Measurements from ENCODE around the gene FAM149B1. TPM values are rescaled to one million over a fixed set of nuclear protein-coding genes. Genes with fewer than 3 reads are reported as not detected.

Gene FAM149B1
- total RNA-seq, 3 donors from 2014 or later (not counting 1 experiment from before 2014, with no cell fraction given): 12.7 to 17.6 (median 12.8) TPM

DNA sequence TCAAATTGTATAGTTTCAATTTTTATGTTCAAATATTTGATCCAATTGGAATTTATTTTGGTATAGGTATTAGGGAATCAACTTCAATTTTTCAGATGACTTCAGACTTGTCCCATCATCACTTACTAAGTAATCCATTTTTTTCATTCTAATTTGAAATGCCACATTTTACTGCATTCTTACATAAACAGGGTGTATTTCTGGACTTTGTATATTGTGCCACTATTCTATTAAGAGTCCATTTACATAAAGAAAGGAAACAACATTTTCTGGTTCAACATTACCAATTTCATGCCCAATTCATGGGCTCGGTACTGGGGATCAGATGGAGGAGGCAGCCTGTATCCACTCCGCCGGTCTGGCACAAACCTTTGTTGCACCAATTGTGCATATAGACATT lies 15.9 kb upstream of the FAM149B1 start:
- H3K9me3 ChIP-seq (ENCODE audit: control insufficient read depth, insufficient read depth, low read length): no peaks in the 10 kb centered on the region
- intact Hi-C loops (cut with micrococcal nuclease): no loop called here
- H3K27me3 Mint-ChIP-seq (ENCODE audit: low read depth in 2 of 2): no peaks in the 10 kb centered on the region
- H3K27ac ChIP-seq (ENCODE audit: low read length): no peak overlapping the region
- no peaks in the 10 kb centered on the region for H3K4me1 ChIP-seq (ENCODE audit: control insufficient read depth, insufficient read depth, low read length)
- no peaks in the 10 kb centered on the region for H3K9me3 Mint-ChIP-seq
- TF ChIP-seq, protein P1, sequence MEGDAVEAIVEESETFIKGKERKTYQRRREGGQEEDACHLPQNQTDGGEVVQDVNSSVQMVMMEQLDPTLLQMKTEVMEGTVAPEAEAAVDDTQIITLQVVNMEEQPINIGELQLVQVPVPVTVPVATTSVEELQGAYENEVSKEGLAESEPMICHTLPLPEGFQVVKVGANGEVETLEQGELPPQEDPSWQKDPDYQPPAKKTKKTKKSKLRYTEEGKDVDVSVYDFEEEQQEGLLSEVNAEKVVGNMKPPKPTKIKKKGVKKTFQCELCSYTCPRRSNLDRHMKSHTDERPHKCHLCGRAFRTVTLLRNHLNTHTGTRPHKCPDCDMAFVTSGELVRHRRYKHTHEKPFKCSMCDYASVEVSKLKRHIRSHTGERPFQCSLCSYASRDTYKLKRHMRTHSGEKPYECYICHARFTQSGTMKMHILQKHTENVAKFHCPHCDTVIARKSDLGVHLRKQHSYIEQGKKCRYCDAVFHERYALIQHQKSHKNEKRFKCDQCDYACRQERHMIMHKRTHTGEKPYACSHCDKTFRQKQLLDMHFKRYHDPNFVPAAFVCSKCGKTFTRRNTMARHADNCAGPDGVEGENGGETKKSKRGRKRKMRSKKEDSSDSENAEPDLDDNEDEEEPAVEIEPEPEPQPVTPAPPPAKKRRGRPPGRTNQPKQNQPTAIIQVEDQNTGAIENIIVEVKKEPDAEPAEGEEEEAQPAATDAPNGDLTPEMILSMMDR (IDR thresholded peaks at IDR 0.05): no peak
- H3K27ac Mint-ChIP-seq: peak overlapping the region in 1 of 2 donors; percentile 21
- 100% methylated on average over 3 of the region's 3 CpGs for WGBS (ENCODE audit: insufficient coverage)
- peaks cover 59% of the 10 kb centered on the region for H3K36me3 ChIP-seq (ENCODE audit: control insufficient read depth, insufficient read depth, low read length)
- peaks cover 8% of the 10 kb centered on the region for H3K36me3 Mint-ChIP-seq
- no peaks in the 10 kb centered on the region for H3K27me3 ChIP-seq (ENCODE audit: control insufficient read depth, insufficient read depth, low read length)
- no peak overlapping the region for H3K4me3 Mint-ChIP-seq
- ATAC-seq: no peak
- H3K4me1 Mint-ChIP-seq: no peaks in the 10 kb centered on the region
- no peak overlapping the region for H3K4me3 ChIP-seq (ENCODE audit: low read length)
- no peak for DNase-seq

DNA sequence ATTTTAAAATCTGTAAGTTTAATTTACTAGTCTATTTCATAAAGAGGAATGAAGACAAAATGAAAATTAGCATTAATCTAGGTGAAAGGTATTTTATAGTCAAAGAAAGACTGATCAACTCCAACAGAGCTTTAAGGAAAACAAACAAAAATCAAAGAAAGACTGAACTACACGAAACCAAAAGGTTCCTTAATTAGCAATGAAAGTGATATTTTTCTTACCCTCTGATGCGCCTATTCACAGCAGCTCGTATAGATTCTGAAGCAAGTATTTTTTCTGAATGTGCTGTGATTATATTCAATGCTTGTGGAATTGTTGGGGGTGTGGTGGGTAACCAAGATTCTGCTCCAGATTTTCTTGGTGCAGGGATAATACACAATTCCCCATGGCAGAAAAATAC lies 11.9 kb upstream of the FAM149B1 start:
- 95% methylated on average over 3 of the region's 3 CpGs for WGBS (ENCODE audit: insufficient coverage)
- Histone ChIP-seq H3K36me3 (ENCODE audit: control insufficient read depth, insufficient read depth, low read length) (peaks cover 48% of the 10 kb centered on the region), H3K27ac (ENCODE audit: low read length) (no peak overlapping the region), H3K4me1 (ENCODE audit: control insufficient read depth, insufficient read depth, low read length) (no peaks in the 10 kb centered on the region), H3K4me3 (ENCODE audit: low read length) (no peak overlapping the region), H3K27me3 (ENCODE audit: control insufficient read depth, insufficient read depth, low read length) (no peaks in the 10 kb centered on the region), H3K9me3 (ENCODE audit: control insufficient read depth, insufficient read depth, low read length) (no peaks in the 10 kb centered on the region)
- TF ChIP-seq, protein P1 (IDR thresholded peaks at IDR 0.05): no peak
- DNase-seq (no peak), ATAC-seq (no peak)
- Mint-ChIP-seq H3K4me1 (peaks cover 7 to 8% of the 10 kb centered on the region in 2 donors), H3K27ac (no peak overlapping the region), H3K27me3 (ENCODE audit: low read depth in 2 of 2) (no peaks in the 10 kb centered on the region), H3K36me3 (no peaks in the 10 kb centered on the region), H3K9me3 (no peaks in the 10 kb centered on the region), H3K4me3 (no peak overlapping the region)
- intact Hi-C loops (cut with micrococcal nuclease): no loop called here

DNA sequence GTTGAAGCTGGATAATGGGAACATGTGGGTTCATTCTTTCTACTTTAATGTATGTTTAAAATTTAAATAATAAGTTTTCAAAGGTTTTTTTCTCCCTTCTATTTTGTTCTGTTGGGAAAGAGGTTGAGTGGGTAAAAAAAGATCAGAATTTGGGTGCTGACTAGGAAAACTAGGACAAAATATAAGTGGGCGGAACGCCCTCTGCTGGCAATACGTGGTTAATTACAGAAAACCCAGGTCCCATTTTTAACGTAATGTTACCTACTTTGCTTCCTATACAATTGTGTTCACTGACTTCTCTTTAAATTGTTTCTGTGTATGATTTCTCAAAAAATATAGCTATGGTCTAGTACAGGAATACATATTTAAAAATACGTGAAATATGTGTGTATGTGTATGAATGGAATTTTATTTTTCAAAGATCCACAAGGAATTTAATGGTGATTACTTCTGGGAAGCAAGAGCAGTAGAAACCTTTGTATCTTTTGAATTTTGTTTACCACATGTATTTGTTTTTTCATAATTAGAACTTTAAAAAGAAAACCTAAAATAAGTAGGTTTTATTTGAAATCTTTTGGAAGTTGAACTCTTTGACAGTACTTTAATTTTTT lies 8.8 kb upstream of the FAM149B1 start:
- peaks cover 46% of the 10 kb centered on the region for H3K36me3 ChIP-seq (ENCODE audit: control insufficient read depth, insufficient read depth, low read length)
- no peak overlapping the region for H3K27ac ChIP-seq (ENCODE audit: low read length)
- no peak overlapping the region for H3K4me3 ChIP-seq (ENCODE audit: low read length)
- peak; percentile 67 to 81 (median 70) for ATAC-seq
- Mint-ChIP-seq H3K27me3 (ENCODE audit: low read depth in 2 of 2) (no peaks in the 10 kb centered on the region), H3K36me3 (no peaks in the 10 kb centered on the region), H3K4me1 (peaks cover 19 to 27% of the 10 kb centered on the region in 2 donors), H3K27ac (no peak overlapping the region), H3K9me3 (no peaks in the 10 kb centered on the region), H3K4me3 (no peak overlapping the region)
- 16% methylated on average over 3 of the region's 5 CpGs for WGBS (ENCODE audit: insufficient coverage)
- TF ChIP-seq, protein P1 (IDR thresholded peaks at IDR 0.05): peak; percentile 88
- intact Hi-C loops (cut with micrococcal nuclease): loop anchor here (2.0 kb wide), 2 partner anchors 62 to 794 kb away; partner anchors contain the start of gene P4HA1
- H3K4me1 ChIP-seq (ENCODE audit: control insufficient read depth, insufficient read depth, low read length): no peaks in the 10 kb centered on the region
- DNase-seq: peak; percentile 30 to 80
- no peaks in the 10 kb centered on the region for H3K27me3 ChIP-seq (ENCODE audit: control insufficient read depth, insufficient read depth, low read length)
- no peaks in the 10 kb centered on the region for H3K9me3 ChIP-seq (ENCODE audit: control insufficient read depth, insufficient read depth, low read length)

DNA sequence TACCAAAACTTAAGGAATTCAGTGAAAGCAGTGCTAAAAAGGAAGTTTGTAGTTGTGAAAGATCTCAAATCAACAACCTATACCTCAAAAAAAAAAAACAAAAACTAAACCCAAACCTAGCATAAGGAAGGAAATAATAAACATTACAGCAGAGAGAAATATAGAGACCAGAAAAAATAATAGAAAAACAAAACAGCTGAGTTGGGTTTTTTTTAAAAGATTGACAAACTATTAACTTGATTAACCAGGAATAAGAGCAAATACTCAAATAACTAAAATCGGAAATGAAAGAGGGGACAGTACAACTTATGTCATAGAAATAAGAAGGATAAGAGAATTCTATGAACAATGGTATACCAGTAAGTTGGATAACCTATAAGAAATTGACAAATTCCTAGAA lies 6.8 kb upstream of the FAM149B1 start:
- no peaks in the 10 kb centered on the region for H3K27me3 ChIP-seq (ENCODE audit: control insufficient read depth, insufficient read depth, low read length)
- peaks cover 37% of the 10 kb centered on the region for H3K36me3 ChIP-seq (ENCODE audit: control insufficient read depth, insufficient read depth, low read length)
- TF ChIP-seq, protein P1 (IDR thresholded peaks at IDR 0.05): no peak
- Mint-ChIP-seq H3K4me3 (no peak overlapping the region), H3K4me1 (peaks cover 30 to 36% of the 10 kb centered on the region in 2 donors), H3K27ac (peak overlapping the region in 1 of 2 donors; percentile 3), H3K36me3 (no peaks in the 10 kb centered on the region), H3K9me3 (no peaks in the 10 kb centered on the region), H3K27me3 (ENCODE audit: low read depth in 2 of 2) (no peaks in the 10 kb centered on the region)
- ATAC-seq (no peak), DNase-seq (no peak)
- H3K27ac ChIP-seq (ENCODE audit: low read length): no peak overlapping the region
- no peaks in the 10 kb centered on the region for H3K4me1 ChIP-seq (ENCODE audit: control insufficient read depth, insufficient read depth, low read length)
- H3K9me3 ChIP-seq (ENCODE audit: control insufficient read depth, insufficient read depth, low read length): no peaks in the 10 kb centered on the region
- H3K4me3 ChIP-seq (ENCODE audit: low read length): no peak overlapping the region
- WGBS (ENCODE audit: insufficient coverage): no CpG with 5 or more reads among the region's 1 CpG
- intact Hi-C loops (cut with micrococcal nuclease): no loop called here
